NCI-H748 treated with DMSO at 0.1 percent for 48 hours (cell line): ENCODE data around the gene SDR42E1.
"Not testable (repeated sequence)": the region's sequence is repeated elsewhere in the genome, so short reads cannot be mapped to it uniquely, and the experiment has no call there.

ENCODE experiments used
- DNase-seq: peaks from one replicate; lab custom pipeline; 2025; lab: John Stamatoyannopoulos, UW

SDR42E1 gene

GRCh38 chr16:82037251-82037650, 26.0 kb upstream of the SDR42E1 start:
- no peak for DNase-seq

- DNase-seq, result no peak
Measured at GRCh38 chr16:82034981-82035612, 23.8 kb upstream of the SDR42E1 start, which contains the start of gene HSD17B2. Gene HSD17B2 (plus strand): TSS chr16:82035253. CDS start chr16:82035425, 172 bp downstream.

- DNase-seq, result no peak
Measured at GRCh38 chr16:82033683-82034300, 22.5 kb upstream of the SDR42E1 start.

- DNase-seq, result no peak
Measured at GRCh38 chr16:82033006-82033405, 21.7 kb upstream of the SDR42E1 start.

- peak; percentile 63 for DNase-seq
Measured at GRCh38 chr16:82031116-82032084, 20.1 kb upstream of the SDR42E1 start.

- no peak for DNase-seq
Measured at GRCh38 chr16:82027629-82028064, 16.4 kb upstream of the SDR42E1 start.

GRCh38 chr16:82024883-82025282, 13.6 kb upstream of the SDR42E1 start:
- DNase-seq, result no peak

GRCh38 chr16:82024316-82024715, 13.0 kb upstream of the SDR42E1 start:
- no peak for DNase-seq

GRCh38 chr16:82023206-82023605, 11.9 kb upstream of the SDR42E1 start:
- no peak for DNase-seq

GRCh38 chr16:82020051-82020450, 8.8 kb upstream of the SDR42E1 start:
- no peak for DNase-seq

GRCh38 chr16:82019535-82019934, 8.3 kb upstream of the SDR42E1 start:
- no peak for DNase-seq

- DNase-seq, result no peak
Measured at GRCh38 chr16:82017911-82018568, 6.8 kb upstream of the SDR42E1 start.

GRCh38 chr16:82016964-82017363, 5.7 kb upstream of the SDR42E1 start:
- DNase-seq, result no peak

- no peak for DNase-seq
Measured at GRCh38 chr16:82016263-82016662, 5.0 kb upstream of the SDR42E1 start.

- DNase-seq, result no peak
Measured at GRCh38 chr16:82013139-82013538, 1.9 kb upstream of the SDR42E1 start.

- DNase-seq, result no peak
Measured at GRCh38 chr16:82010649-82011048, 621 bp downstream of the SDR42E1 start.

- not testable (repeated sequence) for DNase-seq
Measured at GRCh38 chr16:82009789-82010188, 1.5 kb downstream of the SDR42E1 start.

- no peak for DNase-seq
Measured at GRCh38 chr16:82008957-82009592, 2.2 kb downstream of the SDR42E1 start.

GRCh38 chr16:82007189-82007588, 4.1 kb downstream of the SDR42E1 start:
- no peak for DNase-seq

- no peak for DNase-seq
Measured at GRCh38 chr16:82006036-82006435, 5.2 kb downstream of the SDR42E1 start.

- no peak for DNase-seq
Measured at GRCh38 chr16:82005027-82005830, 6.0 kb downstream of the SDR42E1 start.
